ENCODE data around the gene CHRND.
"Not testable (repeated sequence)": the region's sequence is repeated elsewhere in the genome, so short reads cannot be mapped to it uniquely, and the experiment has no call there.

CHRND gene

GRCh38 chr2:232543928-232544631, 18.1 kb downstream of the CHRND start:
- DNase-seq: no peak

GRCh38 chr2:232544674-232545073, 18.7 kb downstream of the CHRND start:
- no peak for DNase-seq

GRCh38 chr2:232545511-232546375, 19.8 kb downstream of the CHRND start:
- no peak for DNase-seq

- no peak for DNase-seq
Measured at GRCh38 chr2:232547991-232548390, 22.0 kb downstream of the CHRND start.

GRCh38 chr2:232549655-232550353, 23.8 kb downstream of the CHRND start:
- peak; percentile 42 for DNase-seq

GRCh38 chr2:232550354-232551249, 24.6 kb downstream of the CHRND start, which contains the start of the genes EIF4E2 and TIGD1:
Gene EIF4E2 (plus strand): TSS chr2:232550689. CDS start chr2:232550725, 36 bp downstream.
Gene TIGD1 (minus strand): TSS chr2:232550557. CDS start chr2:232549882, 675 bp downstream.
- DNase-seq: peak; percentile 84

- peak; percentile 34 for DNase-seq
Measured at GRCh38 chr2:232551250-232551638, 25.3 kb downstream of the CHRND start.

GRCh38 chr2:232551776-232552175, 25.8 kb downstream of the CHRND start:
- no peak for DNase-seq

GRCh38 chr2:232556426-232556825, 30.5 kb downstream of the CHRND start:
- no peak for DNase-seq

GRCh38 chr2:232562515-232563151, 36.7 kb downstream of the CHRND start:
- DNase-seq: no peak

GRCh38 chr2:232563580-232563979, 37.6 kb downstream of the CHRND start:
- no peak for DNase-seq

GRCh38 chr2:232567721-232568120, 41.8 kb downstream of the CHRND start:
- DNase-seq: no peak

- no peak for DNase-seq
Measured at GRCh38 chr2:232568161-232568560, 42.2 kb downstream of the CHRND start.

- no peak for DNase-seq
Measured at GRCh38 chr2:232569541-232569940, 43.6 kb downstream of the CHRND start.

GRCh38 chr2:232570481-232570880, 44.5 kb downstream of the CHRND start:
- DNase-seq: not testable (repeated sequence)

GRCh38 chr2:232571026-232571474, 45.1 kb downstream of the CHRND start:
- DNase-seq: no peak

- DNase-seq: no peak
Measured at GRCh38 chr2:232573042-232573441, 47.1 kb downstream of the CHRND start.

- no peak for DNase-seq
Measured at GRCh38 chr2:232573771-232574435, 47.9 kb downstream of the CHRND start.

- no peak for DNase-seq
Measured at GRCh38 chr2:232574674-232575403, 48.9 kb downstream of the CHRND start.

- no peak for DNase-seq
Measured at GRCh38 chr2:232575404-232575746, 49.4 kb downstream of the CHRND start.

Data from DMS79 treated with DMSO at 0.1 percent for 48 hours (cell line).